Stimulated activated CD8-positive, alpha-beta memory T cell treated with anti-CD3 and anti-CD28 coated beads, Interleukin-7, amount 100 ng/mL, for 4 hours (primary cell): Measurements from ENCODE around the gene SH2D3C.
"Not testable (repeated sequence)": the region's sequence is repeated elsewhere in the genome, so short reads cannot be mapped to it uniquely, and the experiment has no call there.

Source experiments
- DNase-seq, 2 donors: peaks; one replicate each; pipeline ENCODE4 v3.0.0-alpha.2; 2020; ENCODE audit warnings: low read depth in 2 of 2

SH2D3C gene

DNA sequence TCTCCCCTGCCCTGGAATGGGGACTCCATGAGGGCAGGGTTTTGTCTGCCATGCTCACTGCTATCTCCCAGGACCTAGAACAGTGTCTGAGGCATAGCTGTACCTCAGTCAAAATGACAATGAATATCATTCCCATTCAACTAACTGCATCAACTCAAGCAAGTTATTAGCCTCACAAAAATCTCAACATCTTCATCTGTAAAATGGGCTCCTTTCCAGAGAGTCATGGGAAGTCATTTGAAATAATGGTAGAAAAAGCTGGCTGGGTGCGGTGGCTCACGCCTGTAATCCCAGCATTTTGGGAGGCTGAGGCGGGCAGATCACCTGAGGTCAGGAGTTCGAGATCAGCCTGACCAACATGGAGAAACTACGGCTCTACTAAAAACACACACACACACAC lies 9.4 kb downstream of the SH2D3C start:
- DNase-seq, result no peak

DNA sequence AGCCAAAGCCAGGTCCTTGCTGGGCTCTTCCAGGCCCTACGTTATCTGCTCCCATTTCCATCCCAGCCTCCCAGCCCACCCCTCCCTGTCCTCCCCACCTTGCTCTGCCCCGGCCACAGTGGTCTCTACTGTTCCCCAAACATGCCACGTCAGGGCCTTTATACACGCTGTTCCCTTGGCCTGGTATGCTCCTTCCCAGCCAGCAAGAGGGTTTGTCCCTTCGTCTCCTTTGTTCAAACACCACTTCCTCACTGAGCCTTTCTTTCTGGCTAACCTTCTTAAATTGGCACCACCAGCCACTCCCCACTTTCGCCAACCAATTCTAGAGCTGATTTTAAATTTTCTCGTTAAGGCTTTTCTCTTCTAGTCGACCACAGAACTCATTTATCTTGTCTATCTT lies 9.8 kb downstream of the SH2D3C start:
- no peak for DNase-seq

DNA sequence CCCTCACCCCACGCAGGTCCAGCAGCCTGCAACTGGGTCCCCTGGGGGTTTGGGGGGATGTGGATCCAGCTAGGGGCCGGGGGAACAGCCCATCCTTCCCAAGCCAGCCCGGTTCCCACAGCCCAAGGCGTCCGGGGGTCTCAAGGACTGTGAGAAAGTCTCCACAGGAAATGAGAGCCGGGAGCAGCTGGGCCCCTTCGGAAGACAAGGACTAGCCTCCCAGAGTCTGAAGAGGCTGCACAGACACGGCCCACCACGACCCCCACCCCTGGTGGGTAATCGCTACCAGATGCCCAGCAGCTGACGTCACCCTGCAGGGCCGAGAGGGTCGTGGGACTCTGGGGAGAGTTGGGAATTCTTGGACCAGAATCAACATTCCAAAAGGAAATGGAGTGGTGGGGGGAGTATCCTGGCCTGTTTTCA lies 10.5 kb downstream of the SH2D3C start:
- DNase-seq, result no peak

DNA sequence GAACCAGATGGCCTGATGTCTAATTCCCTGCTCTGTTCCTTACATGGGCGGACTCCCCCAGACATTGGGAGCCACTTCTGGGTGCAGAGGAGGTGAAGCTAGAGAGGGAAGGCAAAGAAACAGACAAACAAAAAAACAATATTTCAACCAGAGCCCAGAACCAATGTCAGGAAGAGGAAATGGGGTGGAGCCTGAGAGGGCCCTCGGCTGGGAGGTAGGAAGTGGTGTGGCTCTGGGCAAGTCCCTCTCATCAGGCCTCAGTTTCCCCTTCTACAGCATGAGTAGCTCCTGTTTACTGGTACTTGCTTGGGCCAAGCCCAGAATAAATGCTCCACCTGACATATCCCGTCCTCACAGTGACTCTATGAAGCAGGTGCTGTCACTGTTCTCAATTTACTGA lies 11.1 kb downstream of the SH2D3C start:
- DNase-seq, result no peak

DNA sequence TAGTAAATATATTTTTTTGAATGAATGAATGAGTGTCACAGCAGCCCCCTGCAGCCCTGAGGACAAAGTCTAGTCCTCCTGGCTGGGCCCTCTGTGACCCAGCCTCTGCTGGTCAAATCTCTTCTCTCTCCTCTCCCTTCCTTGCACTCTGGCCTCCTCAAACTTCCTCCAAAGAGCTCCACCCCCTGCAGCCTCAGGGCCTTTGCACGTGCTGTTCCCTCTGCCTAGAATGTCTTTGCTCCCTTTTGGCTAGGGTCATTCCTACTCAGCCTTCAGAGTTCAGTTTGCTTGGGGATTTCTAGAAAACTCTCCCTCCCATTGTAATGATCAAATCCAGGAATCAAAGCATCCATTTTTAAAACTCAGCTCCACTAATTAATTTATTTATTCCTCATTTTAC lies 13.0 kb downstream of the SH2D3C start:
- no peak for DNase-seq

DNA sequence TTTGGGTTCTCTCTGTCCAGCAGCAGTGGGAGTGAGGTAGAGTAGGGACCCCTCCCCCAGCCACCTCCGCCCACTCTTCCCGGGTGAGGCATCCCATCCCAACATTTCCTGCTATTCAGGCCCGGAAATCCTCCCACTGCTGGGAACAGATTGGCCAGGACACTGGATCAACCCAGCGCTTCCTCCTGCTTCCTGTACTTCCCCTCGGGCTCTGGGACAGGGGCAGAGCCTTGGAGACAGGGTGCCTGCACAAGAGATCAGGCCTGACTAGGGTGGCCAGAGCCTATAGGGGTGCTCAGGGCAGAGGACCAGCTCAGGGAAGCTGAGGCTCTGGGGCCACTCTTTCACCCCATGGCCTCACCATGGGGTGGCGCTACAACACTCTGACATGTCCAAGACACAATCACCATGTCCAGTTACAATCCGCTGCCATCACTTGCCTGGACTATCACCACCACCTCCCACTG lies 14.5 kb downstream of the SH2D3C start:
- DNase-seq, result no peak

DNA sequence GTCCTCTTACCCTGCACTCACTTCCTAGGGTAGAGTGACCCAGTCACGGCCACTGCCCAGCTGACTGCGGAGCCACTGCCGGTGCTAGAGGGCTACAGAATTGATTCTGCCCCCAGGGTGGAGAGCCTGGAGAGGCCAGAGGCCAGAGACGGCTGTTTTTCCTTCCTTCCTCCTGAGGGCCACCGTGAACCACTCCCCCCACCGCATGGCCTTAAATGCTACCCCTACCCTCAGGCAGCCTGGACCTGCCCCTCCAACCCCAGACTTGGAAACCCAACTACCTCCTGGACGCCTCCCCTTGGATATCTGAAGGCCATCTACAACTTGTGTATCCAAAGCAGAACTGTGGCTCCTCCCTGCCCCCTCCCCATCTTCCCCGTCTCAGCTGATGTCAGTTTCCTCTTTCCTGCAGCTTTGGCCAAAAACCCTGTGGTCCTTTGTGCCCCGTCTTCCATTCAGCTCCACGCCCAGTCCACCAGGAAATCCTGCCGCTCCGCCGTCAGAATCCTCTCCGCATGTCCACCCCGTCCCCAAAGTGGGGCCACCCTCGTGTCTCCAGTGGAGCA lies 16.3 kb downstream of the SH2D3C start:
- DNase-seq, result no peak

DNA sequence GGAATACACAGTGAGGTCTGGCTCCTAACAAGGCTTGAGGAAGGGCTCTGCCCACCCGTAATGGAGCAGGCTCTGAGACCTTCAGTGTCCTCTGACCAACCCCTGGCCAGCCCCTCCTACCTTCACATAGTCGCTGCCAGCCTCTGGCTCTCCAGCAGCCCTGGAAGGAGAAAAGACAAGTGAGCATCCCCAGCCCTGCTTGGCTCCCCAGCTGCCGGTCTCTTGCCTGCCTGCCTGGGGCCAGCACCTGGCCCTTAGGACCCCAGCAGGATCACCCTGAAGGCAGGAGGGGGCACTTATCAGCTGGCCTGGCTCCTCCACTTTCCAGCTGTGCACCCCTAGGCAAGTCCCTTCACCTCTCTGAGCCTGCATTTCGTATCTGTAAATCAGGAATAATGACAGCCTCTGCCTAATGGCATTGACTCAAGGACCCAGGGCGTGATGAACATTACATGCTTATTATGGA lies 16.9 kb downstream of the SH2D3C start:
- no peak for DNase-seq

DNA sequence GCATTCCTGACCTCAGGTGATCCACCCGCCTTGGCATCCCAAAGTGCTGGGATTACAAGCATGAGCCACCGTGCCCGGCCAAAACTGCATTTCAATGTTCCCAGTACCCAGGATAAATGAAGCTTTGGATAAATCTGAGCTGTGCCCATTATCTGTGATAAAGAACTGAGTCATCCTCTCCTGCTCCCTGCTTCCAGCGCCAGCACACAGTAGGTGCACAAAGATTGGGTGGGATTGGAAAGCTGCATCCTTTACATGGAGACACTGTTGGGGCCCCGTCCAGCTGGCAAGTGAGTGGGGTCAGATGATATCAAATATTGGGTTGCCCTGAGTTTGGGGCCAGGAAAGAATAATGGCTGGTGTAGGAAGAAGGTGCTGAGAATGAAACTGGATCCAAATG lies 17.4 kb downstream of the SH2D3C start:
- no peak for DNase-seq

DNA sequence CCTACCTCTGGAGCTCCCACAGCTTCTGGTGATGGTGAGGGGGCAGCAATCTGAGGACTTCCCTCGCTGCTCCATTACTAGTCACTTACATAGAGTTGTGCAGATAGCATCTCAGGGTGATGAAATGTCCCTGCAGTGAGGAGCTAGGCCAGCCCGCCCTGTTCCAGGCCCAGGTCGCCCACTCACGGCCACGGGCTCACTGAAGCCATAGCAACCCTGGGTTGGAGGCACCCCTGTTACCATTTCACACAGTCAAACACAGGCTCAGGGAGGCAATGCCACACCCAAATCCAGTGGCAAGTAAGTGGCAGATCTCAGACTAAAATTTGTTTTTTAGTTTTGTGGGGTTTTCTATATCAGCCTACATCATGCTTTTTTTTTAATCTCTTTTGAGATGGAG lies 19.6 kb downstream of the SH2D3C start:
- no peak for DNase-seq

DNA sequence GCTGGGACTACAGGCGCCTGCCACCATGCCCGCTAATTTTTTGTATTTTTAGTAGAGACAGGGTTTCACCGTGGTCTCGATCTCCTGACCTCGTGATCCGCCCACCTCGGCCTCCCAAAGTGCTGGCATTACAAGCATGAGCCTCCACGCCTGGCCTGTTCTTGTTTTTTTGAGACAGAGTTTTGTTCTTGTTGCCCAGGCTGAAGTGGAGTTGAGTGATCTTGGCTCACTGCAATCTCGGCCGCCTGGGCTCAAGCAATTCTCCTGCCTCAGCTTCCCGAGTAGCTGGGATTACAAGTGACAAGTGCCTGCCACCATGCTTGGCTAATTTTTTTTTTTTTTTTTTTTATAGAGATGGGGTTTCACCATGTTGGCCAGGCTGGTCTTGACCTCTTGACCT lies 21.7 kb downstream of the SH2D3C start:
- not testable (repeated sequence) for DNase-seq

DNA sequence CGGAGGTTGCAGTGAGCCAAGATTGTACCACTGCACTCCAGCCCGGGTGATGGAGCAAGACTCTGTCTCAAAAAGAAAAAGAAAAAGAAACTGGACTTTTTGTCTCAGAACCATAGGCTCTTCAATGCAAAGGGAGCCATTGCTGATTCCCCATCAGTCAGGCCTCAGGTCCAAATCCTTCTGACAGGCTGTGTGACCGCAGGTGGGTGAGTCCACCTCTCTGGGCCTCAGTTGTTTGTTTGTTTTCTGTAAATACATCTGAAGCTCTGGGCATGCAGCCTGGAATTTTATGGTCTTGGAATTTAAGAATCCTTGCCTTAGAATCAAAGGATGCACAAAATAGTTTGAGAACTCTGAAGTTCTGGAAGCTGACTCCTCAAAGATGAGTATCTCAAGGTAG lies 22.2 kb downstream of the SH2D3C start:
- DNase-seq, result no peak

DNA sequence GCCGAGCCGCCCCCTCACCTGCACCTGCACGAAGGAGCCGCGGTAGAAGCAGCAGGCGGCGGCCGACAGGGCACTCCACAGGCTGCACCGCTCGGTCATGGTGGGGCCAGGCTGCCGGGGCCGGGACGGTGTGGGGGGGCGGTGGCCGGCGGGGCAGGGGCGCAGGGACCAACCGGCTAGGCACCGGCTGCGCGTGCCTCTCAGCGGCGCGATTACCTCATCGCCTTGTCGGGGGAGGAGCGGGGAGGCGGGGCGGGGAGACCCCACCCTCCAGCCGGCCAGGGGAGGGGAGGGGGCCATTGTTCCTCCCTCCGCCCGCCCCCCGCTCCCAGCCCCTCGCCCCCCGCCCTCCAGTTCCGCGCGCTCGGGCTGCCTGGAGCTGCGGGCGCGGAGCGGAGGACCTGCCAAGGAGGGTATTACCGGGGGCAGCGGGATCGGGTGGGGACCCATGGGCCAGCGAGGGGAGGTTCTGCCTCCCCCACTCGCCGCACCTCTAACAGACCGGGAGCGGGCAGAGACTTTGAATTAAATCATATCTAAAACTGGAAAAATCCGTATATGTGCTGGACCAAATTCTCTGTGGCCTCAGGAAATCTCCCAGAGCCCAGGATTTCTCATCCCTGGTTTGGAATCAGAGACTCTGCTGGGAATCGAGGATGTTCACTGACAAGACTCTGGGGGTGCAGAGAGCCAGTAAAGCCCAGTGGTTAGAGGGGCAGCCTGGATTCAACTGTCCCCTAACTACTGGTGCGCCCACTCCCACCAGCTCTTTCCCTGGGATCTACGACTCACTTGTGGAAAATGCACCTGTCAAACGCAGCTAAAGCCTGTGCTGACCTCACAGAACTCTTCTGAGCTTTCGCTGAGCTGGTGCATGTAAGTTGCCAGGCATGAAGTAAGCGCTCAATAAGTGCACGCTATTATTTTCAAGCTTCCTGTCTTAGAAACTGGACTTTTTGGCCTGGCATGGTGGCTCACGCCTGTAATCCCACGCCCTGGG lies 23.1 kb downstream of the SH2D3C start:
- DNase-seq, result no peak

DNA sequence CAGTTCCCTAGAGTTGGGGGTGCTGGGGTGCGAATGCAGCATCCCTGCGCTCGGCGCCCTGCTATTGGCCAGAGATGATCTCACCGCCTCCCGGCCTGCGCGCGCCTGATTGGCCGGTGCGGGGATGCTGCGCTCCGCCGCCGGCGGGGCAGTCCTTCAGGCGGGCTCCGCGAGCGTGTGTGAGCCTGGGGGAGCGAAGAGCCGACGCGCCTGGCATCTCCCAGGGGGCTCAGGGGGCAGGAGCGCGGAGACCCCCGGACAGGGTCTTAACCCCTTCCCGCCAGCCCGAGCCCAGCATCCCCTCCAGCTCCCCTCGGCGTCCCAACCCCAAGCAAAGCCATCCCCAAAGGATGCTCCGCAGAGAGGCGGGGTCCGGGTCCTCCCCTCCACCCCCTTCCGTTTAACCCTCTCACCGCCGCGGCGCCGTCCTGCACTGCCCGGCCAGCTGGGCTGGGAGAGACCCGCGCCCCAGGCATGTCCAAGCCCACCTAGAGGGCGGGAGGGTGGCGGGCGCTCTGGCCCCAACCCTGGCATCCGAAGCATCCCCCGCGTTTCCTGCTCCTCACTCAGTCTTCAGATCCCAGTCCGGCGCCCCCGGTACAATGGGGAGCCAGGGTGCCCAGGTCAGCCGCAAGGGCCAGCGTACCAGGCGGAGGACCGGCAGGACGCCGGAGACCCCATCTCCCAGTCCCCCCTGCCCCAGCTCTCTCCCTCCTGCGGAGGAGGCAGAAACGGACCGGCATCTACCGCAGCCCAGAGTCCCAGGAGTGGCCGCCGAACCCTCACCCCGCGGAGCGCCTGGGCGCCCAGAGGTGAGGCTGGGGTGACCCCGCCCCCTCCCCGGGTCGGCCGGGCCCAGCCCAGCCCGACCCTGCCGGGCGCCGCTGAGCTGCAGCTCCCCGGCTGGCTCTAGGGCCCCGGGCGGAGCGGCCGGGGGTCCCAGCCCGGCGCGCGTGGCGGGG lies 24.1 kb downstream of the SH2D3C start:
- DNase-seq, result no peak

DNA sequence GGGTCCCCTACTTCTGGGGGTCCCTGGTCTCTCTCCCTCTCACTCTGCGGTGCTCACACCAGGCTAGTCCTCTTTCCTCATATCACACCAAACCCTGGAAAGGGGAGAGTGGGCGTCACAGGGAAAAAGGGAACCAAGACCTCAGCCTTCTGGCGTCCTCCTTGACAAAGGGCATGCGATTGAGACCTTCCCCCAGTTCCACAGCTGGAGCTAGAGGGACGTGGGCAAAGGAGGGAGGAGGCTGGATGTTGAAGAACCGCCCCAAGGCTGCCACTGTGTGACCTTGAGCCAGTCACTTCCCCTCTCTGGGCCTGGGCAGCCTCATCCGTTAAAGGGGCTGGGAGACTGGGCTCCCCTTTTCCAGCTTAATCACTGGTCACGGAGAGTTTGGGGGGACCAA lies 24.8 kb downstream of the SH2D3C start:
- no peak for DNase-seq

DNA sequence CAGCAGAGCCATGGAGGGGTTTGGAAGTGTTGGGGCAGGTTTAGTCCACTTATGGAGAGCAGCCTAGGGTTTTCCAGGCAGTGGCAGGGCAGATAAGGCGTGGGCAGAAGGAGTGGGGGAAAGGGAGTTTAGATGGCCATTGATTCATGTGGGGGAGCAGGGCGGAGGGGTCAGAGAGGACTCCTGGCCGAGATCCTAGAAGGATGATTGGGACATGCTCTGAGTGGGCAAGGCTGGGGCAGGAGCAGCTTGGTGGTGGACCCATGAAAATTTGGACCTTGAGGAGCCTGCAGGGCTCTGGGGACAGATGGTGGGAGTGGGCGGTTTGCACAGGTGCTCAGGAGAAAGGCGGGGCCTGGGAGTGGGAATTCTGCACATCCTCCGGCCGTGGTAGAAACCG lies 25.3 kb downstream of the SH2D3C start:
- DNase-seq, result no peak

DNA sequence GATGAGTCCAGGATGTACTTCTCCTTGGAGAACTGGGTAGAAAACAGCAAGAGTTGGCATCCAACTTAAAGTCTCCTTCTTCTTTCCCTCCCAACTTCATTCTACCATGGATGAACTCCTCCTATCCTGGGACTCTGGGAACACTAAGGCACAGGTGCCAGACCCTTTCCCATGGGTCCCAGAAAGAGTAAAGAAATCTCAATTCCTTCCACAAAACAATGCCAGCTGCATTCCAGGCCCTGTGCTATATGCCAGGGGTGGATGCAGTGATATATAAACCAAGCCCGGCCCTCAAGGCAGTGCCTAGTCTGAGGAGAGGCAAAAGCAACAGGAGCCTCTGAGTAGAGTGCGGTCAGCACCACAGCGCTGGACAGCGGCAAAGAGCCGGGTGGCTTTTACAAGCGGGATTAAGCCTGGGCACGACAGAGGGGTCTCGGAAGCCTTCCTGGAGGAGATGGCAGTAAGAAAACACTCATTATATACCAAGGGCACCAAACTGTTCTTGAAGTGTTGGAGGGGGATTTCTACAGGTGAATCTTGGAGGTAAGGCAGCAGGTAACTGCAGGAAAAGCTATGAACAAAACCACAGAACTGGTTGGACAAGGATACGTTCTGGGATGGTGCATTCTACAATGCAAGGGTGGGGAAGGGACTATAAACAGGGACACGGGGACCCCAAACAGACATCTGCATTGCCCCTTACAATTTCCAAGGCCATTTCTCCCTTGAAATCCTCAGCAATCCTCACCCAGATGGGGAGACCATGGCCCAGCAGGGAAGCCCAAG lies 27.0 kb downstream of the SH2D3C start:
- no peak for DNase-seq

DNA sequence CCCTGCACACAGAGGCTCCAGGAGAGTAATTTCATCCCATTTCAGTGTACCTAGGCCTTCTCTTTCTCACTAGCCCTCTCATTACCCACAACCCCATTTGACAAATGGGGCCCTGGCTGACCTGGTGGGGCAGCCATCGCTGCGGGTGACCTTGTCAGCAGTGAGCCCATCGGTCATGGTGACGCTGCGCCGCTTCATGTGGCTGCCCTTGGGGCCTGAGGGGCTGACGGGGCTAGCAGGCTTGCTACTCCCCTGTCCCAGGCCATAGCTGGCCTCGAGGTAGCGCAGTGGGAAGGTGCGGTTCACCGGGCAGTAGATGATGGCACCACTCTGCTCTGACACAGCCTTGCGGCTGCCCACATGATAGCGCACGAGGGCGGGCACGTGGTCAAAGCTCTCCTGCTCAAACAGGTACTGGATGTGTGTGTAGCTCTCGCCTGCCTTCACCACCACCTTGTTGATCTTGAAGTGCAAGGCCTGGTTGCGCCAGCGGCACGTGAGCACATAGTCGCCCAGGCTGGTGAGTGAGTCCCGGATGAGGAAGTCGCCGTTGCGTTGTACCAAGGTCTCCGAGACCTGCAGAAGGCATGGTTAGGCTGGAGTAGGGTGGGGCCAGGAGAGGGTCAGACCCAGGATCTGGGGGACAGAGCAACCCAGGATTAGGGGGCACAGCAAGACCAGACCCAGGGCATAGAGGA lies 29.2 kb downstream of the SH2D3C start:
- no peak for DNase-seq

DNA sequence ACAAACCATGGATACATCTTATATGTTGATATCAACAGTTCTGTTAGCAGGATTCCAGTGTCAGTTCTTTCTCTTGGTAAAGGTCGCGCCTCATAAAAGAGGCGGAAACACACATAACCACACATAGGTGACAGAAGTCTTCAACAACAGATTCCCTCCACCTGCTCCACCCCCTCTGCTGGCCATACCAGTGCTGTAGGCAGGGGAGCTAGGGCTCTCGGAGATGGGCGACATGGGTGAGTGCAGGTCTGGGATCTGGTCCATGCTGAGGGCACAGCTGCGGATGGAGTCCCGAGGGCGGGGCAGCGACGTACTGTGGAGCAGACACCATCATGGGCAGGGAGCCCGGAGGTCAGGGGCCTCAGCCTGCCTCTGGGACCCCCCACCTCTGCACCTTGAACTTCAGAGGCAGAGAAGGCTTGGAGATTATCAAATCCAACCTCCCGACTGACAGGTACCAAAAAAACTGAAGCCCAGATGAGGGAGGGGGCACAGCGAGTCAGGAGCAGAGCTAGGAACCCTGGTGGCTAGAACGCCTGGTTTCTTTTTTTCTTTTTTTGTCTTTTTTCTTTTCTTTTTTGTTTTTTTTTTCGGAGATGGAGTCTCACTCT lies 31.4 kb downstream of the SH2D3C start:
- DNase-seq, result no peak
